Naive B cell (primary cell): ENCODE results near the gene CDKN2C. TPM values are rescaled to one million over a fixed set of nuclear protein-coding genes. Genes with fewer than 3 reads are reported as not detected.
A peak's percentile ranks its signal among the peaks of the same experiment; 100 is the strongest.

Source experiments
- ATAC-seq, 2 donors: fragments of 150-1000 bp; cut with Tn5 transposase; 2 replicates each; pipeline ENCODE4 v1.10.0; 2021; ENCODE audit warnings: low read depth in 2 of 2, mild to moderate bottlenecking in 2 of 2, moderate library complexity in 2 of 2
- DNase-seq: peaks from one replicate; pipeline ENCODE4 v3.0.0; 2022
- H3K27ac Mint-ChIP-seq, 6 donors: one replicate each; pipeline ENCODE4 v1.8.0; 2020 to 2022; ENCODE audit warnings: mild to moderate bottlenecking in 6 of 6, mixed read lengths in 6 of 6, moderate library complexity in 5 of 6, inconsistent platforms in 2 of 6
- H3K27me3 Mint-ChIP-seq, 3 donors: one replicate each; pipeline ENCODE4 v1.8.0; 2021 to 2022; ENCODE audit warnings: mixed read lengths in 3 of 3, mild to moderate bottlenecking in 1 of 3
- H3K36me3 Mint-ChIP-seq, 2 donors: one replicate each; pipeline ENCODE4 v1.8.0; 2020 to 2022; ENCODE audit warnings: mixed read lengths in 2 of 2, inconsistent platforms in 1 of 2, mild to moderate bottlenecking in 1 of 2
- H3K4me1 Mint-ChIP-seq, 3 donors: one replicate each; pipeline ENCODE4 v1.8.0; 2020 to 2022; ENCODE audit warnings: mixed read lengths in 3 of 3, inconsistent platforms in 1 of 3, mild to moderate bottlenecking in 1 of 3, moderate library complexity in 1 of 3
- H3K4me3 Mint-ChIP-seq, 8 donors: one replicate each; pipeline ENCODE4 v1.8.0; 2020 to 2022; ENCODE audit warnings: mild to moderate bottlenecking in 8 of 8, mixed read lengths in 8 of 8, moderate library complexity in 8 of 8, inconsistent platforms in 2 of 8
- H3K9me3 Mint-ChIP-seq, 7 donors: one replicate each; pipeline ENCODE4 v1.8.0; 2020 to 2022; ENCODE audit warnings: mixed read lengths in 7 of 7, mild to moderate bottlenecking in 5 of 7, inconsistent platforms in 2 of 7, moderate library complexity in 1 of 7
- polyA plus RNA-seq, 6 donors: library from polyadenylated mRNA; unstranded; fragments of 300-500 nt; fragmentation: Illumina TruSeq; gene quantifications; one replicate each; pipeline ENCODE4 v1.2.3, GENCODE V29; 2021; ENCODE audit warnings: low read depth in 6 of 6

CDKN2C gene
- polyA plus RNA-seq, 6 donors from 2014 or later, result 0.57 to 1.1 (median 1.1) TPM; not detected in 1

GRCh38 chr1:50968821-50969610 is 1.0 kb upstream of the CDKN2C start:
- ATAC-seq (peak; percentile 30 to 55), DNase-seq (peak; percentile 44)
- Mint-ChIP-seq H3K27ac (peak overlapping the region; percentile 78 to 97 (median 90)), H3K36me3 (no peaks in the 10 kb centered on the region), H3K9me3 (no peaks in the 10 kb centered on the region), H3K4me1 (peaks cover 18 to 25% (median 21%) of the 10 kb centered on the region in 3 donors), H3K27me3 (peaks cover 7 to 22% (median 16%) of the 10 kb centered on the region in 3 donors), H3K4me3 (peak overlapping the region; percentile 86 to 99 (median 96))

- Mint-ChIP-seq H3K4me3 (peak overlapping the region; percentile 86 to 99 (median 96)), H3K36me3 (no peaks in the 10 kb centered on the region), H3K9me3 (no peaks in the 10 kb centered on the region), H3K4me1 (peaks cover 18 to 25% (median 21%) of the 10 kb centered on the region in 3 donors), H3K27me3 (peaks cover 14 to 32% (median 20%) of the 10 kb centered on the region in 3 donors), H3K27ac (peak overlapping the region in 3 of 6 donors; percentile 13 to 89 (median 87))
- DNase-seq, result no peak
- ATAC-seq, result no peak
Observed at GRCh38 chr1:50970509-50970887, 453 bp downstream of the CDKN2C start.

- Mint-ChIP-seq H3K4me3 (peak overlapping the region in 6 of 8 donors; percentile 48 to 99 (median 94)), H3K4me1 (peaks cover 18 to 25% (median 23%) of the 10 kb centered on the region in 3 donors), H3K27me3 (peaks cover 14 to 34% (median 20%) of the 10 kb centered on the region in 3 donors), H3K36me3 (no peaks in the 10 kb centered on the region), H3K27ac (no peak overlapping the region), H3K9me3 (no peaks in the 10 kb centered on the region)
- no peak for ATAC-seq
- no peak for DNase-seq
Observed at GRCh38 chr1:50970931-50971582, 1.0 kb downstream of the CDKN2C start.

- ATAC-seq, result no peak
- Mint-ChIP-seq H3K27me3 (peaks cover 19 to 41% (median 23%) of the 10 kb centered on the region in 3 donors), H3K27ac (no peak overlapping the region), H3K4me1 (peaks cover 26 to 32% (median 30%) of the 10 kb centered on the region in 3 donors), H3K36me3 (no peaks in the 10 kb centered on the region), H3K4me3 (no peak overlapping the region), H3K9me3 (no peaks in the 10 kb centered on the region)
- DNase-seq, result no peak
Observed at GRCh38 chr1:50971748-50972305, 1.8 kb downstream of the CDKN2C start.

- Mint-ChIP-seq H3K36me3 (no peaks in the 10 kb centered on the region), H3K4me1 (peaks cover 28 to 30% (median 29%) of the 10 kb centered on the region in 3 donors), H3K27ac (no peak overlapping the region), H3K27me3 (peaks cover 22 to 43% (median 27%) of the 10 kb centered on the region in 3 donors), H3K9me3 (no peaks in the 10 kb centered on the region), H3K4me3 (peak overlapping the region in 1 of 8 donors; percentile 18)
- no peak for ATAC-seq
- no peak for DNase-seq
Observed at GRCh38 chr1:50972766-50973165, 2.7 kb downstream of the CDKN2C start.

- ATAC-seq (no peak), DNase-seq (no peak)
- Mint-ChIP-seq H3K36me3 (no peaks in the 10 kb centered on the region), H3K27ac (no peak overlapping the region), H3K27me3 (peaks cover 22 to 43% (median 27%) of the 10 kb centered on the region in 3 donors), H3K9me3 (no peaks in the 10 kb centered on the region), H3K4me3 (no peak overlapping the region), H3K4me1 (peaks cover 27 to 28% (median 28%) of the 10 kb centered on the region in 3 donors)
Observed at GRCh38 chr1:50973255-50973654, 3.2 kb downstream of the CDKN2C start.

- H3K4me1 Mint-ChIP-seq, result peaks cover 29 to 36% (median 30%) of the 10 kb centered on the region in 3 donors
- H3K27ac Mint-ChIP-seq, result peak overlapping the region in 1 of 6 donors; percentile 60
- H3K4me3 Mint-ChIP-seq, result peak overlapping the region in 2 of 8 donors; percentile 9 to 59
- H3K36me3 Mint-ChIP-seq, result no peaks in the 10 kb centered on the region
- no peak for DNase-seq
- H3K9me3 Mint-ChIP-seq, result no peaks in the 10 kb centered on the region
- ATAC-seq, result no peak
- peaks cover 27 to 43% (median 28%) of the 10 kb centered on the region in 3 donors for H3K27me3 Mint-ChIP-seq
Observed at GRCh38 chr1:50973875-50974617, 4.0 kb downstream of the CDKN2C start.

- H3K27me3 Mint-ChIP-seq, result peaks cover 27 to 43% (median 30%) of the 10 kb centered on the region in 3 donors
- no peak for DNase-seq
- H3K36me3 Mint-ChIP-seq, result no peaks in the 10 kb centered on the region
- H3K4me3 Mint-ChIP-seq, result peak overlapping the region in 1 of 8 donors; percentile 59
- ATAC-seq, result no peak
- no peaks in the 10 kb centered on the region for H3K9me3 Mint-ChIP-seq
- H3K4me1 Mint-ChIP-seq, result peaks cover 30 to 36% (median 32%) of the 10 kb centered on the region in 3 donors
- H3K27ac Mint-ChIP-seq, result no peak overlapping the region
Observed at GRCh38 chr1:50974618-50974935, 4.5 kb downstream of the CDKN2C start.

GRCh38 chr1:50975436-50975835 is 5.4 kb downstream of the CDKN2C start:
- no peak overlapping the region for H3K4me3 Mint-ChIP-seq
- H3K36me3 Mint-ChIP-seq, result no peaks in the 10 kb centered on the region
- ATAC-seq (no peak), DNase-seq (no peak)
- no peaks in the 10 kb centered on the region for H3K9me3 Mint-ChIP-seq
- peaks cover 21 to 28% (median 24%) of the 10 kb centered on the region in 3 donors for H3K4me1 Mint-ChIP-seq
- H3K27ac Mint-ChIP-seq, result no peak overlapping the region
- H3K27me3 Mint-ChIP-seq, result peaks cover 20 to 36% (median 30%) of the 10 kb centered on the region in 3 donors

- peaks cover 17 to 30% (median 28%) of the 10 kb centered on the region in 3 donors for H3K27me3 Mint-ChIP-seq
- peaks cover 20 to 24% (median 21%) of the 10 kb centered on the region in 3 donors for H3K4me1 Mint-ChIP-seq
- peak overlapping the region in 2 of 6 donors; percentile 33 to 56 for H3K27ac Mint-ChIP-seq
- H3K36me3 Mint-ChIP-seq, result no peaks in the 10 kb centered on the region
- H3K9me3 Mint-ChIP-seq, result no peaks in the 10 kb centered on the region
- H3K4me3 Mint-ChIP-seq, result peak overlapping the region; percentile 81 to 94 (median 88)
- ATAC-seq (no peak), DNase-seq (no peak)
Observed at GRCh38 chr1:50976111-50976889, 6.3 kb downstream of the CDKN2C start.

- peaks cover 17 to 30% (median 28%) of the 10 kb centered on the region in 3 donors for H3K27me3 Mint-ChIP-seq
- no peaks in the 10 kb centered on the region for H3K36me3 Mint-ChIP-seq
- peaks cover 20 to 24% (median 21%) of the 10 kb centered on the region in 3 donors for H3K4me1 Mint-ChIP-seq
- no peaks in the 10 kb centered on the region for H3K9me3 Mint-ChIP-seq
- DNase-seq (peak; percentile 49), ATAC-seq (peak; percentile 83 to 85)
- peak overlapping the region in 2 of 6 donors; percentile 29 to 56 for H3K27ac Mint-ChIP-seq
- peak overlapping the region; percentile 81 to 94 (median 88) for H3K4me3 Mint-ChIP-seq
Observed at GRCh38 chr1:50976890-50977574, 7.0 kb downstream of the CDKN2C start.
